IMR-90 (cell line): ENCODE measurements around the gene CEBPZ. TPM values are rescaled to one million over a fixed set of nuclear protein-coding genes. Genes with fewer than 3 reads are reported as not detected.
"Not testable (repeated sequence)": the region's sequence is repeated elsewhere in the genome, so short reads cannot be mapped to it uniquely, and the experiment has no call there.

Experiments used
- ATAC-seq: fragments of 200-7000 bp; cut with Tn5 transposase; 2 replicates; pipeline ENCODE4 v1.9.1; 2020; ENCODE audit warnings: low read depth, mild to moderate bottlenecking, moderate library complexity
- BruUV-seq: library from RNA; stranded (reverse); fragments of 400-500 nt; replicated peaks from 2 replicates; lab custom pipeline; 2021; lab: Mats Ljungman, UMichigan
- CTCF ChIA-PET: fragments of 300-600 bp; formaldehyde crosslinking; extraction: SDS; loops from one replicate; lab custom pipeline; 2021; ENCODE audit warnings: antibody characterized with exemption; lab: Yijun Ruan, JAX
- POLR2A ChIA-PET: fragments of 300-600 bp; sonication (Branson Sonifier 250); formaldehyde crosslinking; loops from one replicate; lab custom pipeline; 2022; ENCODE audit warnings: antibody characterized with exemption; ENCODE audit not compliant: unreplicated experiment; lab: Charles Lee
- DNase-seq: peaks from one replicate; pipeline ENCODE4 v3.0.0; 2013
- H2AFZ ChIP-seq: replicated peaks from 2 replicates; pipeline ENCODE3; 2013; ENCODE audit warnings: low read length, mild to moderate bottlenecking; ENCODE audit not compliant: poor library complexity
- H2AK5ac ChIP-seq: 2 replicates; pipeline ENCODE4 v1.6.1; 2013; ENCODE audit warnings: low read depth, low read length, inconsistent platforms
- H2AK9ac ChIP-seq: replicated peaks from 2 replicates; pipeline ENCODE3; 2013; ENCODE audit warnings: mild to moderate bottlenecking, low read depth, low read length, moderate library complexity; ENCODE audit not compliant: poor library complexity
- H2BK120ac ChIP-seq: 2 replicates; pipeline ENCODE4 v1.6.1; 2013; ENCODE audit warnings: low read depth, low read length, inconsistent platforms
- H2BK15ac ChIP-seq: 3 replicates; pipeline ENCODE4 v1.6.1; 2013; ENCODE audit warnings: low read depth, low read length, inconsistent platforms
- H2BK20ac ChIP-seq: 2 replicates; pipeline ENCODE4 v1.6.1; 2013; ENCODE audit warnings: low read depth, mild to moderate bottlenecking, inconsistent platforms, low read length, moderate library complexity
- H2BK5ac ChIP-seq: 2 replicates; pipeline ENCODE4 v1.6.1; 2013; ENCODE audit warnings: mild to moderate bottlenecking, low read depth, low read length, inconsistent platforms; ENCODE audit not compliant: poor library complexity, severe bottlenecking
- H3K14ac ChIP-seq: replicated peaks from 2 replicates; pipeline ENCODE4 v1.6.1; 2013; ENCODE audit warnings: low read depth, low read length, inconsistent platforms
- H3K18ac ChIP-seq: 2 replicates; pipeline ENCODE4 v1.6.1; 2013; ENCODE audit warnings: low read depth, low read length, control low read depth
- H3K23ac ChIP-seq: 2 replicates; pipeline ENCODE4 v1.6.1; 2013; ENCODE audit warnings: low read depth, low read length, inconsistent platforms
- H3K27ac ChIP-seq: 2 replicates; pipeline ENCODE4 v1.5.1; 2013; ENCODE audit warnings: mild to moderate bottlenecking, control low read depth, low read length; ENCODE audit not compliant: insufficient read depth
- H3K27me3 ChIP-seq: 2 replicates; pipeline ENCODE4 v1.6.1; 2013; ENCODE audit warnings: low read length; ENCODE audit not compliant: control insufficient read depth, insufficient read depth
- H3K36me3 ChIP-seq: 2 replicates; pipeline ENCODE4 v1.6.1; 2013; ENCODE audit warnings: low read length, mixed read lengths; ENCODE audit not compliant: control insufficient read depth, insufficient read depth
- H3K4ac ChIP-seq: 2 replicates; pipeline ENCODE4 v1.6.1; 2013; ENCODE audit warnings: low read depth, low read length, inconsistent platforms
- H3K4me1 ChIP-seq: 2 replicates; pipeline ENCODE4 v1.6.1; 2013; ENCODE audit warnings: low read length, mixed read lengths; ENCODE audit not compliant: control insufficient read depth, insufficient read depth
- H3K4me2 ChIP-seq: 2 replicates; pipeline ENCODE4 v1.6.1; 2013; ENCODE audit warnings: low read depth, mild to moderate bottlenecking, control low read depth, low read length, moderate library complexity
- H3K4me3 ChIP-seq: 2 replicates; pipeline ENCODE4 v1.5.1; 2013; ENCODE audit warnings: low read depth, mild to moderate bottlenecking, control low read depth, low read length, moderate library complexity; ENCODE audit not compliant: insufficient read depth
- H3K56ac ChIP-seq: 2 replicates; pipeline ENCODE4 v1.6.1; 2013; ENCODE audit warnings: low read length, inconsistent platforms; ENCODE audit not compliant: insufficient read depth; ENCODE audit errors: extremely low read depth
- H3K79me1 ChIP-seq, 2 experiments: 2 replicates each; pipeline ENCODE4 v1.6.1; 2013; ENCODE audit warnings: low read length in 2 of 2, inconsistent platforms in 1 of 2, low read depth in 1 of 2
- H3K9ac ChIP-seq: 2 replicates; pipeline ENCODE4 v1.6.1; 2013; ENCODE audit warnings: low read depth, low read length, control low read depth
- H3K9me1 ChIP-seq: 2 replicates; pipeline ENCODE4 v1.6.1; 2013; ENCODE audit warnings: low read length, inconsistent platforms; ENCODE audit not compliant: insufficient read depth
- H3K9me3 ChIP-seq: 2 replicates; pipeline ENCODE4 v1.6.1; 2013; ENCODE audit warnings: low read length; ENCODE audit not compliant: control insufficient read depth, insufficient read depth
- H4K20me1 ChIP-seq: 2 replicates; pipeline ENCODE4 v1.6.1; 2013; ENCODE audit warnings: low read length, inconsistent platforms; ENCODE audit not compliant: insufficient read depth
- H4K5ac ChIP-seq: 2 replicates; pipeline ENCODE4 v1.6.1; 2013; ENCODE audit warnings: mild to moderate bottlenecking, low read depth, low read length, control low read depth
- H4K8ac ChIP-seq, 2 experiments: 2 replicates each; pipeline ENCODE4 v1.6.1; 2013; ENCODE audit warnings: low read depth in 2 of 2, low read length in 2 of 2, control low read depth in 1 of 2, inconsistent platforms in 1 of 2
- H4K91ac ChIP-seq: 2 replicates; pipeline ENCODE4 v1.6.1; 2013; ENCODE audit warnings: low read depth, low read length, inconsistent platforms; ENCODE audit not compliant: insufficient read depth
- BHLHE40 ChIP-seq: fragments of 150-350 bp; IDR thresholded peaks from 2 replicates; pipeline ENCODE4 v1.6.1; 2016; ENCODE audit warnings: mild to moderate bottlenecking, low read depth, low read length
- CHD1 ChIP-seq: IDR thresholded peaks from 2 replicates; pipeline ENCODE4 v1.6.1; 2012; ENCODE audit warnings: low read depth, low read length, improper control_type of control experiment
- MAFK ChIP-seq: IDR thresholded peaks from 2 replicates; pipeline ENCODE4 v1.6.1; 2012; ENCODE audit warnings: low read depth, low read length, improper control_type of control experiment
- MAZ ChIP-seq: IDR thresholded peaks from 2 replicates; pipeline ENCODE4 v1.6.1; 2012; ENCODE audit warnings: low read depth, mild to moderate bottlenecking, low read length, improper control_type of control experiment, moderate library complexity, borderline replicate concordance
- MXI1 ChIP-seq: IDR thresholded peaks from 2 replicates; pipeline ENCODE4 v1.6.1; 2012; ENCODE audit warnings: low read depth, mild to moderate bottlenecking, low read length, moderate library complexity, borderline replicate concordance
- RCOR1 ChIP-seq: IDR thresholded peaks from 2 replicates; pipeline ENCODE4 v1.6.1; 2012; ENCODE audit warnings: mild to moderate bottlenecking, low read length, improper control_type of control experiment; ENCODE audit not compliant: insufficient replicate concordance
- WGBS, 2 experiments: methylation state at CpG; one replicate each; pipeline versions ENCODE4 v1.1.5 to v1.1.7; 2013; ENCODE audit warnings: missing lambda C conversion rate in 2 of 2; ENCODE audit not compliant: insufficient read length in 1 of 2; ENCODE audit errors: extremely low coverage in 2 of 2; 5-methylcytosine and 5-hydroxymethylcytosine counted together
- dilution Hi-C: fragments of 300-500 bp; cut with HindIII; formaldehyde crosslinking; loops from one replicate; pipeline ENCODE4 v1.14.3; 2018; ENCODE audit warnings: low sequenced_read_pairs; ENCODE audit not compliant: unreplicated experiment
- in situ Hi-C: fragments of 300-500 bp; cut with MboI; formaldehyde crosslinking; loops from 3 replicates; pipeline ENCODE4 v1.14.3; 2019; ENCODE audit warnings: low sequenced_read_pairs, inconsistent platforms, mixed read lengths
- intact Hi-C: fragments of 100-400 bp; cut with micrococcal nuclease; formaldehyde crosslinking; loops from 2 replicates; pipeline ENCODE4 v1.10.0; 2022
- polyA plus RNA-seq, 3 experiments: library from polyadenylated mRNA; depleted of rRNA; stranded (reverse); fragments of >200 nt; gene quantifications; 2 replicates each; pipeline ENCODE4 v1.2.3, GENCODE V29; 2012; ENCODE audit warnings: low replicate concordance in 1 of 3
- total RNA-seq: library from RNA; depleted of rRNA; stranded (reverse); fragments of >200 nt; gene quantifications from 2 replicates; pipeline ENCODE4 v1.2.3, GENCODE V29; 2012
- TF ChIP-seq, protein P1 (sequence below): fragments of 150-350 bp; IDR thresholded peaks from 2 replicates; pipeline ENCODE4 v1.6.1; 2017; ENCODE audit warnings: mild to moderate bottlenecking, antibody characterized with exemption, low read length, low read depth

CEBPZ gene
- total and polyA plus RNA-seq, 2 of the 4 experiments (the other 2 are of a cell fraction) = 9.4 to 33.3 TPM

DNA sequence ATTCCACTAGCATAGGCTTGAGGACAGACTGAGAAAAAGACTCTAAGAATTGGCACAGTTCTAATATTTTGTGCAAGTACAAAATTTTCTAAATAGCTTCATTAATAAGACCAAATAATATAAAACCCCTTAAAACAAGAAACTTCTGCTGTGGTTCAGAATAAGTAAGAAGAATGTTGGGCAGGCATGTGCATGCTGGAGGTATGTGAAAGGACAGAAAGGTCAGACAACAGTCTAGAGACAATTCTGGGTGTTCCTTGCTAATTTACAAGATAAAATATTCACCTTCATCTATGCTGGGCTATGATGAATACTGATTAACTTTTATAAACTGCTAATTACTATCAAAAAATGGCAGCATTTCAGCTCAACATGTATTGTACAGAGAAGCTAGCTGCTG is 20.2 kb downstream of the CEBPZ start:
- in situ Hi-C loops = no loop called here
- ChIA-PET CTCF (interaction anchor here (0.6 kb wide), 1 partner anchor 1132 kb away, joined by 3 read pairs; no protein-coding TSS in a partner anchor), POLR2A (no interaction called here)
- Histone ChIP-seq H2BK20ac (no peak overlapping the region), H3K18ac (no peak overlapping the region), H2BK15ac (no peak overlapping the region), H4K5ac (no peak overlapping the region), H3K27me3 (no peaks in the 10 kb centered on the region), H2AK9ac (no peak overlapping the region), H3K9me1 (no peaks in the 10 kb centered on the region), H3K27ac (no peak overlapping the region), H3K23ac (no peak overlapping the region), H3K4me3 (no peak overlapping the region), H3K56ac (no peak overlapping the region), H3K9me3 (no peaks in the 10 kb centered on the region; the same call in 1 of the 2 replicates), H2AFZ (no peak overlapping the region), H4K91ac (no peak overlapping the region), H3K4me2 (no peak overlapping the region), H2BK5ac (no peak overlapping the region), H3K4me1 (no peaks in the 10 kb centered on the region), H3K4ac (no peak overlapping the region), H2BK120ac (no peak overlapping the region), H3K79me1 (peaks cover 6 to 18% of the 10 kb centered on the region in 2 experiments), H4K8ac (no peak overlapping the region), H2AK5ac (no peak overlapping the region), H3K9ac (no peak overlapping the region), H3K14ac (no peak overlapping the region), H4K20me1 (no peaks in the 10 kb centered on the region), H3K36me3 (peaks cover 32% of the 10 kb centered on the region)
- ATAC-seq (peak; percentile 51), DNase-seq (peak; percentile 26)
- TF ChIP-seq MAZ = no peak
- no peak for TF ChIP-seq RCOR1
- TF ChIP-seq MAFK = no peak
- TF ChIP-seq MXI1 = no peak
- peak; percentile 6; the same call in 1 of the 2 replicates for TF ChIP-seq BHLHE40
- TF ChIP-seq, protein P1, sequence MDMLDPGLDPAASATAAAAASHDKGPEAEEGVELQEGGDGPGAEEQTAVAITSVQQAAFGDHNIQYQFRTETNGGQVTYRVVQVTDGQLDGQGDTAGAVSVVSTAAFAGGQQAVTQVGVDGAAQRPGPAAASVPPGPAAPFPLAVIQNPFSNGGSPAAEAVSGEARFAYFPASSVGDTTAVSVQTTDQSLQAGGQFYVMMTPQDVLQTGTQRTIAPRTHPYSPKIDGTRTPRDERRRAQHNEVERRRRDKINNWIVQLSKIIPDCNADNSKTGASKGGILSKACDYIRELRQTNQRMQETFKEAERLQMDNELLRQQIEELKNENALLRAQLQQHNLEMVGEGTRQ = no peak
- no peak for TF ChIP-seq CHD1
- intact Hi-C loops = loop anchor here (5.0 kb wide), 1 partner anchor 54 kb away; the partner anchor contains the start of gene EIF2AK2
- dilution Hi-C loops = no loop called here
- BruUV-seq = no TSS peak

DNA sequence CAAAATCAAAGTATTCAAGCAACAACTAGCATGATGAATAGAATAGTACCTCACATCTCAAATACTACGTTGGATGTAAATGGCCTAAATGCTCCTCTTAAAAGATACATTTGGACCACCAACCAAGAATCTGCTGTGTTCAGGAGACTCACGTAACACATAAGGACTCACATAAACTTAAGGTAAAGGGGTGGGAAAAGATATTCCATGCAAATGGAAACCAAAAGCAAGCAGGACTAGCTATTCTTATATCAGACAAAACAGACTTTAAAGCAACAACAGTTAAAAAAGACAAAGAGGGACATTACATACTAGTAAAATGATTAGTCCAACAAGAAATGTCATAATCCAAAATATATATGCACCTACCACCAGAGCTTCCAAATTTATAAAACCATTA is 24.6 kb downstream of the CEBPZ start:
- H3K14ac ChIP-seq, ATAC-seq, BruUV-seq, H3K56ac ChIP-seq, H3K4me1 ChIP-seq, H4K8ac ChIP-seq, H3K9me3 ChIP-seq, H3K4me2 ChIP-seq, DNase-seq, H4K5ac ChIP-seq, in situ Hi-C loops, H2BK15ac ChIP-seq, H2AK9ac ChIP-seq, H3K9me1 ChIP-seq, H3K27ac ChIP-seq, dilution Hi-C loops, H3K4ac ChIP-seq, H2BK120ac ChIP-seq, H3K27me3 ChIP-seq, H2AK5ac ChIP-seq, H4K20me1 ChIP-seq, intact Hi-C loops, H3K9ac ChIP-seq, H2BK20ac ChIP-seq, H2BK5ac ChIP-seq, H2AFZ ChIP-seq, H4K91ac ChIP-seq, H3K23ac ChIP-seq, POLR2A ChIA-PET, H3K18ac ChIP-seq, H3K4me3 ChIP-seq: not testable (repeated sequence)
- Histone ChIP-seq H3K36me3 (peaks cover 29% of the 10 kb centered on the region), H3K79me1 (peaks cover 16 to 27% of the 10 kb centered on the region in 2 experiments)
- CTCF ChIA-PET = interaction anchor here (0.7 kb wide), 1 partner anchor 238 kb away, joined by 3 read pairs; no protein-coding TSS in a partner anchor
- WGBS, 2 experiments = no CpG with 5 or more reads among the region's 2 CpGs
